Duodenal mucosa (tissue), 2 donors: ENCODE measurements around the gene ZNF664.

Experiments
- H3K27ac ChIP-seq: one replicate; pipeline ENCODE4 v1.7.0; 2013; ENCODE audit warnings: low read depth, low read length
- H3K27me3 ChIP-seq, 2 donors: one replicate each; pipeline ENCODE4 v1.7.0; 2013; ENCODE audit warnings: low read length in 2 of 2, control low read depth in 1 of 2; ENCODE audit not compliant: insufficient read depth in 2 of 2, control insufficient read depth in 1 of 2
- H3K36me3 ChIP-seq, 2 donors: one replicate each; pipeline ENCODE4 v1.7.0; 2013; ENCODE audit warnings: low read length in 2 of 2, control low read depth in 1 of 2; ENCODE audit not compliant: insufficient read depth in 2 of 2, control insufficient read depth in 1 of 2
- H3K4me1 ChIP-seq, 2 donors: one replicate each; pipeline ENCODE4 v1.7.0; 2013; ENCODE audit warnings: low read length in 2 of 2, control low read depth in 1 of 2; ENCODE audit not compliant: insufficient read depth in 2 of 2, control insufficient read depth in 1 of 2
- H3K4me3 ChIP-seq, 2 donors: one replicate each; pipeline ENCODE4 v1.7.0; 2013; ENCODE audit warnings: low read length in 2 of 2, low read depth in 1 of 2
- H3K9ac ChIP-seq, 2 donors: one replicate each; pipeline ENCODE4 v1.7.0; 2013; ENCODE audit warnings: low read length in 2 of 2, low read depth in 1 of 2
- H3K9me3 ChIP-seq, 2 donors: one replicate each; pipeline ENCODE4 v1.7.0; 2013; ENCODE audit warnings: low read length in 2 of 2, control low read depth in 1 of 2; ENCODE audit not compliant: control insufficient read depth in 1 of 2

ZNF664 gene

GRCh38 chr12:124028555-124028925, 55.5 kb downstream of the ZNF664 start:
- Histone ChIP-seq H3K4me1 (no peaks in the 10 kb centered on the region), H3K36me3 (no peaks in the 10 kb centered on the region), H3K27me3 (no peaks in the 10 kb centered on the region), H3K4me3 (no peak overlapping the region), H3K27ac (no peak overlapping the region), H3K9me3 (no peaks in the 10 kb centered on the region), H3K9ac (no peak overlapping the region)

- Histone ChIP-seq H3K36me3 (no peaks in the 10 kb centered on the region), H3K4me3 (no peak overlapping the region), H3K27me3 (no peaks in the 10 kb centered on the region), H3K9ac (no peak overlapping the region), H3K9me3 (no peaks in the 10 kb centered on the region), H3K4me1 (no peaks in the 10 kb centered on the region), H3K27ac (no peak overlapping the region)
These were observed 57.0 kb downstream of the ZNF664 start for GRCh38 chr12:124030008-124030407.

- Histone ChIP-seq H3K4me1 (no peaks in the 10 kb centered on the region), H3K4me3 (no peak overlapping the region), H3K9me3 (no peaks in the 10 kb centered on the region), H3K27ac (no peak overlapping the region), H3K27me3 (no peaks in the 10 kb centered on the region), H3K9ac (no peak overlapping the region), H3K36me3 (no peaks in the 10 kb centered on the region)
These were observed 57.5 kb downstream of the ZNF664 start for GRCh38 chr12:124030510-124030909.

GRCh38 chr12:124031058-124031457, 58.0 kb downstream of the ZNF664 start:
- H3K27ac ChIP-seq, result no peak overlapping the region

GRCh38 chr12:124032265-124032886, 59.4 kb downstream of the ZNF664 start:
- Histone ChIP-seq H3K4me1 (no peaks in the 10 kb centered on the region), H3K9me3 (no peaks in the 10 kb centered on the region), H3K36me3 (no peaks in the 10 kb centered on the region), H3K9ac (no peak overlapping the region), H3K27ac (no peak overlapping the region), H3K27me3 (no peaks in the 10 kb centered on the region), H3K4me3 (no peak overlapping the region)

More at GRCh38 chr12:124031058-124031457, 58.0 kb downstream of the ZNF664 start:
- no peak overlapping the region for H3K9ac ChIP-seq
- no peak overlapping the region for H3K4me3 ChIP-seq
- no peaks in the 10 kb centered on the region for H3K36me3 ChIP-seq
- no peaks in the 10 kb centered on the region for H3K4me1 ChIP-seq
- H3K27me3 ChIP-seq, result no peaks in the 10 kb centered on the region
- no peaks in the 10 kb centered on the region for H3K9me3 ChIP-seq

- Histone ChIP-seq H3K36me3 (no peaks in the 10 kb centered on the region), H3K4me1 (no peaks in the 10 kb centered on the region), H3K9ac (no peak overlapping the region), H3K9me3 (no peaks in the 10 kb centered on the region), H3K27ac (no peak overlapping the region), H3K4me3 (no peak overlapping the region), H3K27me3 (no peaks in the 10 kb centered on the region)
These were observed 60.8 kb downstream of the ZNF664 start for GRCh38 chr12:124033859-124034258.

- H3K4me3 ChIP-seq, result no peak overlapping the region
- H3K27ac ChIP-seq, result no peak overlapping the region
- H3K9ac ChIP-seq, result no peak overlapping the region
- H3K36me3 ChIP-seq, result no peaks in the 10 kb centered on the region
- no peaks in the 10 kb centered on the region for H3K9me3 ChIP-seq
- H3K27me3 ChIP-seq, result no peaks in the 10 kb centered on the region
- H3K4me1 ChIP-seq, result no peaks in the 10 kb centered on the region
These were observed 61.3 kb downstream of the ZNF664 start for GRCh38 chr12:124034297-124034696.

- Histone ChIP-seq H3K36me3 (no peaks in the 10 kb centered on the region), H3K4me3 (no peak overlapping the region), H3K27ac (no peak overlapping the region), H3K27me3 (no peaks in the 10 kb centered on the region), H3K9ac (no peak overlapping the region), H3K9me3 (no peaks in the 10 kb centered on the region), H3K4me1 (no peaks in the 10 kb centered on the region)
These were observed 62.1 kb downstream of the ZNF664 start for GRCh38 chr12:124035163-124035562.

- Histone ChIP-seq H3K9me3 (no peaks in the 10 kb centered on the region), H3K27ac (no peak overlapping the region), H3K36me3 (no peaks in the 10 kb centered on the region), H3K27me3 (no peaks in the 10 kb centered on the region), H3K4me3 (no peak overlapping the region), H3K9ac (no peak overlapping the region), H3K4me1 (no peaks in the 10 kb centered on the region)
These were observed 63.2 kb downstream of the ZNF664 start for GRCh38 chr12:124036171-124036598.

- H3K36me3 ChIP-seq, result no peaks in the 10 kb centered on the region
- H3K27me3 ChIP-seq, result no peaks in the 10 kb centered on the region
- H3K9ac ChIP-seq, result no peak overlapping the region
- no peak overlapping the region for H3K4me3 ChIP-seq
- H3K27ac ChIP-seq, result no peak overlapping the region
- no peaks in the 10 kb centered on the region for H3K4me1 ChIP-seq
- H3K9me3 ChIP-seq, result no peaks in the 10 kb centered on the region
These were observed 63.7 kb downstream of the ZNF664 start for GRCh38 chr12:124036657-124037109.

GRCh38 chr12:124037331-124037730, 64.3 kb downstream of the ZNF664 start:
- H3K36me3 ChIP-seq, result no peaks in the 10 kb centered on the region
- H3K27ac ChIP-seq, result no peak overlapping the region
- H3K4me1 ChIP-seq, result no peaks in the 10 kb centered on the region
- H3K4me3 ChIP-seq, result no peak overlapping the region
- no peak overlapping the region for H3K9ac ChIP-seq
- H3K27me3 ChIP-seq, result no peaks in the 10 kb centered on the region
- no peaks in the 10 kb centered on the region for H3K9me3 ChIP-seq
